GM18507 (cell line): ENCODE results near the gene LRRC4.

ENCODE experiments used
- DNase-seq: peaks from one replicate; pipeline ENCODE4 v3.0.0; 2011; ENCODE audit warnings: low read depth; ENCODE audit not compliant: insufficient read length; ENCODE audit errors: extremely low spot score
- FAIRE-seq: peaks from 2 replicates; lab custom pipeline; 2011; peaks lifted over from hg19 to GRCh38; lab: Jason Lieb, UNC

The LRRC4 gene

DNA sequence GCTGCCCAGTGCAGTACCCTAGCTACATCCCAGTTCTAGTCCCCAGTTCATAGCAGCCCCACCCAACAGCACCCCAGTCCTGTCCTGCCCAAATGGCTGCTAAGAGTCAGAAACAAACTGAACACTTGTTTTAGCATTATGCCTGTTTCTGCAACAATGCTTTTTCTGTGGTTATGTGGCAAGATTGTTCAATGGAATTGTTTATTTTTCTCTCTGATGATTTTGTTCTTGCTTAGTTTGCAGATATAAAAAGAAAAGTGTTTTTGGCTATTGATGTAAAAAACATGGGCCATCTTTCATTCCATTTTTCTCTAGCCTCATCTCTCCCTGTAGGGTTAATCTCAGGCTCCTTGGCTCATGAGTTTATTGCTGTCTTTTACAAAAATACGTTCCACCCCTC, 42.5 kb downstream of the LRRC4 start:
- FAIRE-seq = no peak

DNA sequence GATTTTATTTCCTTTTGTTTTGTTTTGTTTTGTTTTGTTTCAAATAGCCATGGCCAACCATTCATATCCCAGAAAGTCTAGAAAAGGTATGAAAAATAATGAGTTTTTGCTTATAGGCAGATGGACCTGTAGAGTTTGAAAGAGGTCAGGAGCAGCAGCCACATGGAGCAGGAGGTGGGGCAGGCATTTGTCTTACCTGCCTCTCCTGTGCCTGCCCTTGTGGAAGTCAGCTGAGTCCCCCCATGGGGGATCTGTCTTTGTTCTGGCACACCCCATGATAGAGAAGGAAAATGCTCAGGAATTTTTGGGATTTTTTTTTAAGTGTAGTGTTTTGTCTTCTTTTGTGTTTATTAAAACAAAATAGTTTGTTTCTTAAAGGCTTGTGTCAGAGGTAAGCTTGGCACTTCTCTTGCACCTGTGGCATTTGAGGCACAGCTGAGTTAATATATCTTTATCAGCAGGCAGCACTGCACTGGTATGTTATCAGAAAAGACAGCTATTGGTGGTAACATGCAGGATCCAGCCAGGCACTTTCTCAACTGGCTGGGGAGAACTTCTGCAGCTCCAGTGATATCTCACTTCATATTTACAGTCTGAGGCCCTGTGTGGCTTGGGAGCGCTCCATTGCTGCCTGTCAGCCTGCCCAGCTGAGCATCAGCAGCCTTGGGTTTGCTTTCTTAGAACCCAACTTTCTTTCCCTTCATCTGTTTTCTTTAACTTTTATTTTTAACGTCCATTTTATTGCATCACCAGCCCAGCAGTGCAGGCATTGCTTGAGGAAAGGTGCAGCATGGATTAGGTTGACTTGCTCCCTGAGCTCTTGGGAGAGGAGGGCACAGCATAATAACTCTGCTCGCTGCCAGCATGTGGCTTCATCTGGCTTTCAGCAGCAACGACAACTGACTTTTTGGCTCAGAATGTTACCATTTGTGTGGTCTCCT, 44.4 kb downstream of the LRRC4 start:
- DNase-seq = no peak
- FAIRE-seq = no peak

More for the DNA sequence above, 42.5 kb downstream of the LRRC4 start:
- no peak for DNase-seq

DNA sequence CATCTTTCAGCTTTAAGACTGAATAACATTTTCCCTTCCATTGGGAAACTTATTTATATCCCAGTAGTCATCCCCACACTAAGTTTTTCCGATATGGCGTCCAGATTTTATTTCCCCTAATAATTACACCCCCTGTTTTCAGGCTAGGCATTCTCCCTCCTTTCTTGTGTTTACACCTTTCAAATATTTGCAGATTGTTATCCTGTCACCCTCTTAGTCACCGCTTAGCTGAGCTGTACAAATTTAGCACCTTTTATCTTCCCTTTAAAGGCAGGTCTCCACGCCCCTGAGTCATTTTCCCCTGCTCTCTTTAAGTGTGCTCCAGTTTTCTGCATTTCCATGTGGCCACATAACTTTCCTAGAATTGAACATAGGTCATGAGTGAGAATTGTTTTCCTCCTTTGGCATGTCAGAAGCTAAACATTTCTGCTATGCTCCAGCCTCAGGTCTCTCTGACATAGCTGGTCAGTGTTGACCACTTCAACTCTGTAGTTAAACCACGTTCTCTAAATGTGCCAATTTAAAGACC, 47.4 kb downstream of the LRRC4 start:
- FAIRE-seq = no peak

DNA sequence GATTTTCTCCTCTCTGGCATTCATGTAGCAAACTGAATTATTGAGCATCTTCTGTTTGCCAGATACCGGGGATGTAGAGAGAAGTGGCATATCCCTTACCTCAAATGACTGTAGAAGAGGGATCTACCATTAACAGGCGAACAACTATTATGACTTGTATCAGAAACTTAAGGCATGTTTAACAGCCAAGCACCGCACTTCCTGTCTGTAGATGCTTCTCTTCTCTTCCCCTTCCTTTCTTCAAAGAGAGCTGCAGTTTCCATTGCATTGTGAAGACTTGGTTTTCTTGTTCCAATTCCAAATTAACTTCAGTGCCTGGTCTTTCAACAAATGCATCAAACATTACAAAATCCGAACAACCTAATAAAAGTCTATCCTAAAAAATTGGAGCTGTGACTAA, 49.3 kb downstream of the LRRC4 start:
- DNase-seq (no peak), FAIRE-seq (no peak)

More for the DNA sequence above, 47.4 kb downstream of the LRRC4 start:
- no peak for DNase-seq

DNA sequence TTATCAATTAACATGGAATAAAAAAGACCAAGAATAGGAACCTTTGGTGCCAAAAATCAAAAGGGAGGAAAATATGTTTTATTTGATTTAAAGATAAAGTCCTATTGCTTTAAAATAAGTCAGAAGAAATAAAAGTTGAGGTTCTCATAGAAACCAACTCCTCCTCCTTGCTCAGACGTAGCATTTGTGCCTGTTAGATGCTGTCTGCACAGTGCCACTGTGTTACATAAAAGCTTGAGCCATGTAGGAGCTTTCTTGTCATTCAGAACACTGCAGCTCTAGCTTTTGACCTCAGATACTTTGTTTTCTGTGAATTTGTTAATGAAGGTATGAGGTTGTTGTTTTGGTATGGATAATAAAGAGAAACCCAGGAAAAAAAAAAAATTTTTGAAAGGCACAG, 50.3 kb downstream of the LRRC4 start:
- FAIRE-seq = no peak

DNA sequence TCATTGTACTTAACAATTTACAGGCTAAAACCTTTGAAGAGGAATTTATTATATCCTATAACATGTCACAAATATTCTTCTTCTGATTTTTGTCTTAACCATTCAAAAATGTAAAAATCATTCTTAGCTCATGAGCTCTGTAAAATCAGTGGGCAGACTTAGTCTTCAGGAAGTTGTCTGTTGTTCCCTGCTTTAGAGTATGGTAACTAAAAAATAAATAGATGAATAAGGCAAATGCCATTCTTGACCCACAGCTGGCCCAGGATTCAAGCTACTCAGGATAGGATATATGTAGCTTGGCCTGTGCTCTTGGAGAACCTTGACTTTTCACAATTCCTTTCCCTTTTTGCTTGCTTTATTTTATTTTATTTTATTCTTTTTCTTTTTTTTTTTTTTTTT, 51.5 kb downstream of the LRRC4 start:
- FAIRE-seq (no peak), DNase-seq (no peak)

More for the DNA sequence above, 50.3 kb downstream of the LRRC4 start:
- DNase-seq = no peak

DNA sequence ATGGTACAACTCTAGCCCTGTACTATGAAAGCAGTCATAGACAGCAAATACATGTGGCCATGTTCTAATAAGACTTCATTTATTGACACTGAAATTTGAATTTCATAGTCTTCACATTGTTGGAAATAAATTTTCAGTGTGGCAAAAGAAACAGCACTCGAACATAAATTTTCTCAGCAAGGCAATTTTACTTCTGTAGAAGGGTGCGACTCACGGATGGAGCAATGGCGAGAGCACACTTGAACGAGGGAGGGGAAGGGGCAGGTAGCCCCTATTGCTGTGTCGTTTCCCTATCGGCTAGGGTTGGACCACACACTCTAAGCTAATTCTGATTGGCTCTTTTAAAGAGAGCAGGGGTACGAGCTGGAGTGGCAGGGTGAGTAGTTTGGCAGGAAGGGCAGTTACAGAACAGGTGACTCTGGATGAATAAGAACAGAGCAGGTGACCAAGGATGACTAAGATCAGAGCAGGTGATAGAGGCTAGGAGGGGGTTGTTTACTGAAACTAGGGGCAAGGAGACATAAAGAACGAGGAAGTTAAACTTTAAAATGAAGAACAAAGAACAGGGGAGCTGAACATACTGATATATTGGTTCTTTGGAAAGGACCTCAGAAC, 52.0 kb downstream of the LRRC4 start:
- DNase-seq = no peak
- FAIRE-seq = no peak

DNA sequence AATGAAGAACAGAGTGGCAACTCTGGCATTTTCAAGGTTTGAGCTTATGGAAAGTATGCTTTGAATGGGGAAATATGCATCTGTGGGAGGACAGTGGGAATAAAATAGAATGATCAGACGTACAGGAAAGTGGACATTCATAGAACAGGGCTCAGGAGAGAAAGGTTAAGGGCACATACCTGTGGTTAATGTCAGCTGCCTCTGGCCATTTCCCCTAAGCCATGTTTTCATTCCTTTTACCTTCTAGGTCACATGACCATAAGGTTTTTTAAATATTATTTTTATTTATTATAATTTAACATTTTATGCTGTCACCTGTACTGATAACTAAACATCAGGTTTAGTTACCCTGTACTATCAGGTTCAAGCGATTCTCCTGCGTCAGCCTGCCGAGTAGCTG, 52.8 kb downstream of the LRRC4 start:
- no peak for FAIRE-seq
- no peak for DNase-seq
